8988T (cell line): ENCODE measurements around the gene TRPM8.

Source experiments
- DNase-seq: peaks from one replicate; pipeline ENCODE4 v3.0.0; 2011

Gene TRPM8

DNA sequence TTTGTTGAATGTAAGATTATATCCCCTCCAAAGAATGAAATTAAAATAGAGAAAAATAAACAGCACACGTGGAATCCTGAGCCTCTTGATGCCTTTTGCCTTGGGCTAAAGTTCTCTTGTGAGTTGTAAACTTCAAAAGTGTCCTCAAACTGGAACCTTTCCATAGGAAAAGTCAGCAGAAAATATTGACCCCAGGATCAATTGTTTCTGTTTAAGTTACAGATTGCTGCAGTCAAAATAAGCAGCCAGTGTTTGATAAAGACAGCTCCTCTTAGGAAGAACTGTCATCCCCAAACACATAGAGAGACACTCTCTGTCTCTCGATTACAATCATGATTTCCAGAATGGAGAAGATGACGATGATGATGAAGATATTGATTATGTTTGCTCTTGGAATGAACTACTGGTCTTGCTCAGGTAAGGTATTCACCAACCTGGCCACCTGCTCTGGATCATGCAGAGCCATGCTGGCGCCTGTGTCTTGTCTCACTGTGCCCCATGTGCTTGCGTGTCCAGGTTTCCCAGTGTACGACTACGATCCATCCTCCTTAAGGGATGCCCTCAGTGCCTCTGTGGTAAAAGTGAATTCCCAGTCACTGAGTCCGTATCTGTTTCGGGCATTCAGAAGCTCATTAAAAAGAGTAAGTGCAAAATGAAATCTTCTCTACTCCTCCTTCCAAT is 133.4 kb downstream of the TRPM8 start, which contains the start of gene SPP2:
Gene SPP2, plus strand, starts transcription at position 248 of the 681 bp plus-strand sequence. Its CDS starts 85 bp downstream, at position 333.
- no peak for DNase-seq

DNA sequence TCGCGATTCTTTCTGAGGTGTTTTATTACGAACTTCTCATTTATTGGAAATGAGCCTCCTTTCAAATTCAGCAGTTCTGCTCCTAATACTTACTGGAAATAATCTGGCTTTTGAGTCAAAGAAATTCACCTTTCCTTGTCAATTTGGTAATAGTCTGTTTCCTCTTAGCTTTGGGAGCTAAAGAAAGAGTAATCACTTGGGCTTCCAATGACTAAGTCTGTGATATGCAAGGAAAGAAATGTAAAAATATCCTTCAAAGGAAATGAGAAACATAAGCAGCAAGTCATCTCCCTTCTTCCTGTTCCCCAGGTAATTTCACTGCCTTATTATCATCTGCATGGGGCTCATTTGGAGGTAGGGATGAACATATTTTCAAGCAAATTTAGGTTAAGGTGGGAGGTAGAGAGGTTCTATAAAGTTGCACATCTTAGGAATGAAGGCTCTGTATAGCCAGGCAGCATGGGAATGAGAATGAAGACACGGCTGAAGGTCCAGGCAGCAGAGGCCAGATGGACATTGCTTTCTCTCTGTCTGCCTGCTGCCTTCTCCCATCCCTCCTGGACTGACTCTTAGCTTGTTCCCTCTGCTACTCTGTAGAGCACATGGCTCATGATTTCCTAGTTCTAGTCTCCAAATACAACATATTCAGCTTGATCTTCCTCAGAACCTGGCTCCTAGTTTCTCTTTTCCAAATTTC is 134.3 kb downstream of the TRPM8 start:
- no peak for DNase-seq

DNA sequence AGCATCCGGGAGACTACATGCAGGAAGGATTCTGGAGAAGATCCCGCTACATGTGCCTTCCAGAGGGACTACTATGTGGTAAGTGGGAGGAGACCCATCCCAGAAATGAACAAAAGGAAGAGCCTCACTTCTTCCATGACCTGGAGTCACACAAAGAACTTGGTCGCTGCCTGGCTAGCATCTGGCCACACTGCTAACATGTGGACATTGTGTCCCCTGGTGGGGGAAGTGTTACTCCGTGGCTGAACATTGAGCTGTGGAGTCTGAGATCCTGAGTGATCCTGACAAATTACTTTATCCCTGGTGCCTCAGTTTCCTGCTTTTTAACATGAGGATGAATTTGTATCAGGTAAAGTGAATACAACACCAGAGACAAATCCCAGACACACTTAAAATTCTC is 141.7 kb downstream of the TRPM8 start:
- DNase-seq, result no peak

DNA sequence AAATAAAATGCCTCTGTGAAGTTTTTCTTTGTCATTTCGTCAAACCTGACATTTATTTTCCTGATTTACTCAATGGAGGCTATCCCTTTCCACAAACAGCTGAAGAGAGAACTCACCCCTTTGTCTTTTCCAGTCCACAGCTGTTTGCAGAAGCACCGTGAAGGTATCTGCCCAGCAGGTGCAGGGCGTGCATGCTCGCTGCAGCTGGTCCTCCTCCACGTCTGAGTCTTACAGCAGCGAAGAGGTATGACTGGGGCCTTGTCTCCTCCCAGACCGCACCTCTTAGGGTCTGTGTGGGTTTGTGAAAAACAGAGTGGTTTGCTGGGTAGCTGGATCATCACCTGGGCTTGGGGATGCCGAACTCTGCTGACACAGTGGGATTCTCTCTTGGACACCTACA is 143.1 kb downstream of the TRPM8 start:
- no peak for DNase-seq

DNA sequence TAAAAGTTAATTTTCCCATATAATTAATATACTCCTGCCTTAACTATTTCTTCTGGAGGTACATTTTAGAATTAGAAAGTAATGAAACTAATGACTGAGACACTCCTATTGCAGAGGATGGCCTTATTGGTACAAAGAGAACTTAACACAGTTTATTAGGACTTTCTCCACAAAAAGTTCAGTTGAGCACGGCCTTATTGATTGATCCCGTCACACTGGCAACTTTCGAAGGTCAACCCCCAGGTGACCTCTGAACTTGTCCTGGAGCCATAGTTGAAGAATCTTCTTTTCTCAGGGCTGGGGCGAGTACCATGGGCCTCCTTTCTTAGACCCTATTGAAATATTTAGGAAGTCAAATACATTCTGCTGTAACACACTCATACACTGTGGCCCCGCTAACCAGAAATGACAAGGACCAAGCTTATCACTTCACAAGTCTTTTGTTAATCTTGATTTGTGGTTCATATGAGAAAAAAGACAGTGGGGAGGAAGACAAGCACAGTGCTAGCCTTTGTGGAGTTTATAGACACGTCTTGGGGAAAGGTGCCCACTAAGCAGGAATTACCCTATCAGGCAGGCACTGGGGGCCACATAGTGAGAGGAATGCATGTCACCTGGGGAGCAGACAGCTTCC is 144.6 kb downstream of the TRPM8 start:
- DNase-seq, result no peak

DNA sequence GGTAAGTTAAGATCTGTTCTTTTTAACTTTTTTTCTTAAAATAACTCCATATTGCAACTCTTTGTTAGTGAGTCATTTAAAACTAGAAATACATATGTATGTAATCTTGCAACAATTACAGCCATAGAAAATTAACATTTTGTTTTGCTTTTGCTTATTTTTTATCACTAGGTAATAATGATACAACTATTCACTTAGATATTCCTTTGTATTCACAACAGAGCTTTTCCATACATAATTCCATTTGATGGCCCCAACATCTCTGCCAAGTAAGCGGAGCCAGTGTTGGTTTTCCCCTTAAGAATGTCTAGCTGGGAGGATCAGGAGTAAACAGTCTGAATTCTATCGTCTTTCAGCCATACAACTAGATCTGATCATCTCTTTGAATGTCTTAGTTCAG is 149.4 kb downstream of the TRPM8 start:
- DNase-seq, result no peak
